T follicular helper cell (primary cell): Measurements from ENCODE around the gene SYTL1.
A peak's percentile ranks its signal among the peaks of the same experiment; 100 is the strongest.

Experiments
- DNase-seq: peaks from one replicate; pipeline ENCODE4 v3.0.0-alpha.2; 2020; ENCODE audit warnings: low read depth

Gene SYTL1

DNA sequence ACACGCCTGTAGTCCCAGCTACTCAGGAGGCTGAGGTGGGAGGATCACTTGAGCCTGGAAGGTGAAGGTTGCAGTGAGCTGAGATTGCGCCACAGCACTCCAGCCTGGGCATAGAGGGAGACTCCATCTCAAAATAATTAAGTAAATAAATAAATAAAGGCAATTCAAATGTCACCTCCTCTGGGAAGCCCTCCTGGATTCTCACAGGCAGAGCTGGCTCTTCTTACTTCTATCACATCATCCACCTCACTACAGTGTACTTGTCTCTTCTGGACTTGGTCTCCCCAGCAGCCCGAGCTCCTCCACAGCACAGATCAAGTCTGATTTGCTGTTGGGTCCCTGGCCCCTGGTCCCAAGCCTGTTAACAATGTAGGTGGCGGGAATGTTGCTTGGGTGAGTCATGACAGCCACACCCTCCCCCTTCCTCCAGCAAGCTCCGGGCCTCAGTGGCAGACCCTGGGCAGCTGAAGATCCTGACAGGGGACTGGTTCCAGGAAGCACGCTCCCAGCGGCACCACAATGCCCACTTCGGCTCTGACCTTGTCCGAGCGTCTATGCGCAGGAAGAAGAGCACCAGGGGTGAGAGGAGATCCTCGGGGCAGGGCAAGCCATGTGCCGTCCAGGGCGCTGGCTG is 5.3 kb downstream of the SYTL1 start:
- DNase-seq = no peak

DNA sequence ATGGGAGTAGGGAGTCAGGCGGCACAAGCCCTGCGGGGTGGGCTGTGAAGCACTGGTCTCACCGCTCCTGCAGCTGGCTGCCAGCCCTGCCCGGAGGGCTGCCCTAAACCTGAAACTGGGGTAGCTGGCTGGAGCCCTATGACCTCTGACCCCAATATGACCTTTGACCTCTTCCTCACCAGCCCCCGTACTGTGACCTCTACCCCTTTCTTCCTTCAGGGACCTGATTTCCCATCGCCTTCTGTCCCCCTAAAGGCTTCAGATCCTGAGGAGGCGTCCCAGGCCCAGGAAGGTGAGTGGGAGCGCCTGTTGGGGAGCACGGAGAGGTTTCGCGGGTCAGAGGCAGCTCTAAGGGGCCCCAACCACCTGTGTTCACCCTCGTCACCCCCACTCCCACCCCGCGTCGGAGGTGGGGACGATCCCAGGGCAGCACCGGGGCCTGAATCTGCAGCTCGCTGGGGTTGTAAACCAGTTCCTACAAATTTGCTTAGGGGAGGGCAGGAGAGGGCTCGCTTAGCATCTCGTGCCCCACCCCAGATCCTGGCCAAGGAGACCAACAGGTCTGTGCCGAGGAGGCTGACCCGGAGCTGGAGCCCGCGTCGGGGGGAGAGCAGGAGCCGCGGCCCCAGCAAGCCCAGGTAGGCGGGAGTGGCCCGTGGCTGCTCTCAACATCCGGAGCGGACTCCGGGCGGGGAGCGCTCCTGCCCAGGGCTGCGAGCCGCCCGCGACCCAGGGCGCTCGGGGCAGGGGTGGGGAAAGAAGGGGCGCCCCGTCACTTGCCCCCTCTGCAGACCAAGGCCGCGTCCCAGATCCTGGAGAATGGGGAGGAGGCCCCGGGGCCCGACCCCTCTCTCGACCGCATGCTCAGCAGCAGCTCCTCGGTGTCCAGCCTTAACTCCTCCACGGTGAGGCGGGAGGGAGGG is 7.3 kb downstream of the SYTL1 start:
- DNase-seq = no peak

DNA sequence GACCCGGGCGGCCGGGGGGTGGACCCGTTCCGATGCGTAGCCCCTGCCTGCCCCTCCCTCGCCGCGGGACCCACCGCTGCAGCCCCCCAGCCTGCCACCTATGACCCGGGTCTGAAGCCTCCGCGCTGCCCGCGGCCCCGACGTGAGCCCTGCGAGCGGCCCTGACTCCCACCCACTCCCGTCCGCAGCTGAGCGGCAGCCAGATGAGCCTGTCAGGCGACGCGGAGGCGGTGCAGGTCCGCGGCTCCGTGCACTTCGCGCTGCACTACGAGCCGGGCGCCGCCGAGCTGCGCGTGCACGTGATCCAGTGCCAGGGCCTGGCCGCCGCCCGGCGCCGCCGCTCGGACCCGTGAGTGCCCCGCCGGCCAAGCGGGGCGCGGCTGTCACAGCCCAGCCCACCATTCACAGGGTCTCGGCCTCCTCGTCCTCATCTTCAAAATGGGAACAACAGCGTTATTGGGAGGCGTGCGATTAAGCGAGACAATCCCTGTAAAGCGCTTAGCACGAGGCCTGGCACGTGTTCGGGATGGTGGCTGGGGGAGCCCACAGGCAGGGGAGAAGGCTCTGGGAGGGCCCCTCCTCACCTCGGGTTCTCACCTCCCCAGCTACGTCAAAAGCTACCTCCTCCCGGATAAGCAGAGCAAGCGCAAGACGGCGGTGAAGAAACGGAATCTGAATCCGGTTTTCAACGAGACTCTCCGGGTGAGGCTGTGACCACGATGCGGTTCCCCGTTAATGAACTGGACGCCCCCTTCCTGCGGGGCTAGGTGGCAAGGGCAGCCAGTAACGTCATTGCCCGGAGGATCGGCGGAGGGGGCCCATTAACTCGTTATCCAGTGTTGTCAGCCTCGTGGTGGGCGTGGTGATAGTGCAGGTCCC is 8.2 kb downstream of the SYTL1 start:
- DNase-seq = no peak

DNA sequence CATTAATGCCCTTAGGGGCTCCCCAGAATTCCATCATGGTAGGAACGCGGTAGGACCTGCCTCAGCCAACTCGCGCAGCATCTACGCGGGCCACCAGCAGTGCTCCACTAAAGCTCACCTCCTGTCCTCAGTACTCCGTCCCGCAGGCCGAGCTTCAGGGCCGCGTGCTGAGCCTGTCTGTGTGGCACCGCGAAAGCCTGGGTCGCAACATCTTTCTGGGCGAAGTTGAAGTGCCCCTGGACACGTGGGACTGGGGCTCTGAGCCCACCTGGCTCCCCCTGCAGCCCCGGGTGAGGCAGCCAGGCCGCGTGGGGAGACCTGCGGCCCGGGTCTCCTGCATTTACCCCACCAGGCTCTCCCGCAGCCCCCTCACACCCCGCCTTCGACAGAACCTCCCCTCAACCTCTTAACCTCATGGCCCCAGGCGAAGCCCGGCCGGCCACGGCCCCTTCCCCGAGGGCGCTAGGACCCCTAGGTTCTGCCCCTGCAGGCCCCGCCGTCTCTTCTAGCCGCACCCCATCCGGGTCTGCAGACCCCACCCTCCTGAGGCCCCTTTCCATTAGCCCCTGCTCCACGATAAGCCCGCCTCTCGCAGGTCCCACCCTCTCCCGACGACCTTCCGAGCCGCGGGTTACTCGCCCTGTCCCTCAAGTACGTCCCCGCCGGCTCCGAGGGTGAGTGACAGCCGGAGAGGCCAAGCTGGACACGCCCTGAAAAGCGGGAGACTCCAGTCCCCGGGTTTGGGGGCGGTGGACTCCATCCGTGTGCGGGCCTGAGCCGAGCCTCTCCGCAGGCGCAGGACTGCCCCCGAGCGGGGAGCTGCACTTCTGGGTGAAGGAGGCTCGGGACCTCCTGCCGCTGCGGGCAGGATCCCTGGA is 9.1 kb downstream of the SYTL1 start:
- no peak for DNase-seq

DNA sequence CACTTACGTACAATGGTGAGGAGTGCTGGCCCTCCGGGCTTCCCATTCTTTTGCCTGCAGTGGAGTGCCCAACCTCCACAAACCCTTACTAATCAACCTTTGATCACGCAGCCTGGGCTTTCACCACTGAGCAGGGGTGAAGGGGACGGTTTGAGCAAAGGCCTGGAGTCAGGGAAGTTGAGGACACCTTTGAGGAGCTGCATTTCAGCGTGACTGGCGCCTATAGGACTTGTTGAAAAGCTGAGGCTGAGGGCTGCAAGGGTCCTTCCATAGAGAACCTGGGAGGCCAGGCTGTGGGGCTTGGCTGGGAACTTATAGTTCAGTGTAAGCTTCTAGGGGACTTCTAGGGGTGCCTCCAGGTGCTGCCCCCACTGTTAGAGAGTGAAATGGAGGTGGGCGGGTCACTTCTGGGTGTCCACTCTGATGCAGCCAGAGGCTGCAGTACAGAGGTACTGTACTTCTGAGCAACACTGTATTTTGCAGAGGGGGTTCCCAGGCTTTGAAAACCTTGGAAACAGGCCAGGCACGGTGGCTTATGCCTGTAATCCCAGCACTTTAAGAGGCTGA is 9.8 kb downstream of the SYTL1 start:
- no peak for DNase-seq

DNA sequence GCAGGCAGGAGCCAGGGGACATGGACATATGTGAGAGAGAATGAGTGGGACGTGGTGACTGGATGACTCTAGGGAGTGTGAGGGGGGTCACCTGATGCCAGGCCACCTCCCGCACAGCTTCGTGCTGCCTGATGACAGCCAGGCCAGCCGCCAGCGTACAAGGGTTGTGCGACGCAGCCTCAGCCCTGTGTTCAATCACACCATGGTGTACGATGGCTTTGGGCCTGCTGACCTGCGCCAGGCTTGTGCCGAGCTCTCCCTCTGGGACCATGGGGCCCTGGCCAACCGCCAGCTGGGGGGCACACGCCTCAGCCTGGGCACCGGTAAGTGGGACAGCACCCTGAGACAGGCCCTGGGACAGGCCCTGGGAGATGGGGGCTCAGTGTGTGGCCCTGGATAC is 11.3 kb downstream of the SYTL1 start:
- DNase-seq = no peak

DNA sequence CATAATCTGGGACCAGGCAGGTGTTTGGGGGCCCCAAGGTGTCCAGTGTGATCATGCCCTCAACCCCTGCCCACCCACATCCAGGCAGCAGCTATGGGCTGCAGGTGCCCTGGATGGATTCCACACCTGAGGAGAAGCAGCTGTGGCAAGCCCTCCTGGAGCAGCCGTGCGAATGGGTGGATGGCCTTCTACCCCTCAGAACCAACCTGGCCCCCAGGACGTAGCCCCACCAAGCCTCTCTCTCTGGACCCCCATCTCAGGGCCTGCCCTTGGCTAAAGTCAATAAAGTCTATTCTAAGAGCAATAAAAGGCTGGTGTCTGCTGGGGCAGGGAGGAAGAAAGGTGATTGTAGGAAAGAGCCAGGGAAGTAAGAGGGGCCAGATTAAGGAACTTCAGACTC is 11.8 kb downstream of the SYTL1 start:
- DNase-seq = no peak

DNA sequence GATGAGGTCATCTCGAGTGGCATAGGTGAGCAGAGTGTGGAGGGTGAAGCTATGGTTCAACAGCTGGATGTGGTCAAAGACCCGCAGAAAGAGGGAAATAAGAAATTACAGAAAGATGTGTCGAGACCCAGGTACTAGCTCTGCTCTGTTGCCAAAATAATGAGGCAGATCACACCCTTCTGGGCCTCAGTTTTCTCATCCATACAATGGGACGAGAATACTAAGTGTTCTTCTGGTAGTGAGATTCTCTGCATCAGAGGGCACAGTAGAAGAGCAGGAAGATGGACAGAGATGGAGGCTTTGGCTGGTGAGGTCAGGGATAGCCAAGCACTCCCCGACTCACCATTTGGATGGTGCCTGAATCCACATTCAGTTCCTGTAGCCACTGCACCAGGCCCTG is 13.9 kb downstream of the SYTL1 start:
- no peak for DNase-seq

DNA sequence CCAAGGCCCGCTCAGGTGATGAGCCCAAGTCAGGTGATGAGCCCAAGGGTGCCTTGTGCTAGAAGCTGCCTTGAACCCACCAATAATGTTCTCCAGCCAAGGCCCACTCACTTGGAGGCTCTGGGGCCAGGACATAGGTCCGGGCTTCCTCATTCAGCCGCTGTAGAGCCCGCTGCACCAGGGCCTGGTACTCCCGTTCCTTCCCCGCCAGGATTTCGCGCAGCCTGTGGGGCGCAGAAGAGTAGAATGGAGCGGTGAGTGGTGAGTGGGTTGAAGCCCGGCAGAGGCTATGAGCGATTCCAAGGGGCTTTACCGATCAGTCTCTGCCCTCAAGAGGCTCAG is 14.4 kb downstream of the SYTL1 start:
- no peak for DNase-seq

DNA sequence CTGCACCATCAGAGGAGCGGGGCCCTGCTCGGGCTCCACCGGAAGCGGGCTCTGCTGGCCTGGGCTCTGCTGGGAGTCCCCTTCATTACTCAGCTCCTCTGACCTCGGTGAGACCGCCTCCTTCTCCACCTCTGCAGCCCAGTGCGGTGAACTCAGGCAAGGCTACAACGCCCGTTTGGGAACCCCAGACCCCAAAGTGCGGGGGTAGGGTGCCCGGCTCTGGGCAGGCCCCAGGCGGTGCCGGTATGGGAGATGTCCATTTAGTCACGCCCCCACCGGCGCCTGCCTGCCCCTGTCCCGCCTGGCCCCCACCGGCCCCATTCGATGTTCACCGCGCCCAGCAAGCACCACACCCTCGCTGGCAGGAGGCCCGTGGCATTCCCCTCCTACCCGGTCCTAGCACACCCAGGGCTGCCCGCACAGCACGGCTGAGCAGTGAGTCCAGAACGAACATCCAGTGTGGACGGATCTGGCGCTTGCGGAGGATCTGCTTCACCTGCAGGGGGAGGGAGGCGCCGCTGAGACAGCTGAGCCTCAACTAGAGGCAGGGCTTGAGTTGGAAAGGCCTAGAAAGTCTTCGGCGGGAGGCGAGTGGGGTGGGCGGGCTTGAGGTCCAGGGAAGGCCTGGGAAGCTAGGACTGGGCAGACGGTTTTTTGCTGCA is 14.9 kb downstream of the SYTL1 start:
- no peak for DNase-seq

DNA sequence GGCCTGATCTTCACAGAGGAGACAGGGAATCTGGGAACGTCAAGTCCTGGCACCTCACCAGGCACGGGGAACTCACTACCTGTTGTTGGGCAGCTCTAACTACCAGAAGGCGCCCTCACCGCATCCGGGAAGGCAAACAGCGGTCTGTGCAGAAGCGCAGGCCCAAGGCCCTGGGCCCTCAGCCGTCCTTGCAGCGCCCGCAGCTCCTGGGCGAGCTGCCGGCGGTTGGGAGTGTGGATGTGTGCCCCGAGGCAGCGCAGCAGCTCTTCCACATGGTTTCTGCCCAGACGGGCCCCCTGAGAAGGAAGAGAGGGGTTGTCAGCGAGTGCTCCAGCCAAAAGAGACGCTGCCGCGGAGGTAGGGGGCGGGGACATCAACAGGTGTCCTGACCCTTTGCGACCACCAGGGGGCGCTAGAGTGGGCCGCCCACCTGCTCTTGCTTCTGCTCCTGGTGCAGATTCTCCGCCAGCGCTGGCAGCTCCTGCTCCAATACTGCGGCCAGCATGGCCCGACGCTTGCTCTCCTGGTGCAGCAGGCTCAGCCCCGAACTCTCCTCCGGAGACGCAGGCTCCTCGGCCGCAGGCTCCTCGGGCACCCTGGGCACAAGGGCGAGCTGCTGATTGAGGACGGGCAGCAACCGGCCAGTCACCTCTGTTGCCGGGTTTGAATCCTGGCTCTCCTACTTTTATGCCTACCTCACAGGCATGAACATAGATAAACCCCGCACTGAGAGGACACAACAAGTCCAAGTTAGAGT is 15.6 kb downstream of the SYTL1 start:
- peak; percentile 67 for DNase-seq

DNA sequence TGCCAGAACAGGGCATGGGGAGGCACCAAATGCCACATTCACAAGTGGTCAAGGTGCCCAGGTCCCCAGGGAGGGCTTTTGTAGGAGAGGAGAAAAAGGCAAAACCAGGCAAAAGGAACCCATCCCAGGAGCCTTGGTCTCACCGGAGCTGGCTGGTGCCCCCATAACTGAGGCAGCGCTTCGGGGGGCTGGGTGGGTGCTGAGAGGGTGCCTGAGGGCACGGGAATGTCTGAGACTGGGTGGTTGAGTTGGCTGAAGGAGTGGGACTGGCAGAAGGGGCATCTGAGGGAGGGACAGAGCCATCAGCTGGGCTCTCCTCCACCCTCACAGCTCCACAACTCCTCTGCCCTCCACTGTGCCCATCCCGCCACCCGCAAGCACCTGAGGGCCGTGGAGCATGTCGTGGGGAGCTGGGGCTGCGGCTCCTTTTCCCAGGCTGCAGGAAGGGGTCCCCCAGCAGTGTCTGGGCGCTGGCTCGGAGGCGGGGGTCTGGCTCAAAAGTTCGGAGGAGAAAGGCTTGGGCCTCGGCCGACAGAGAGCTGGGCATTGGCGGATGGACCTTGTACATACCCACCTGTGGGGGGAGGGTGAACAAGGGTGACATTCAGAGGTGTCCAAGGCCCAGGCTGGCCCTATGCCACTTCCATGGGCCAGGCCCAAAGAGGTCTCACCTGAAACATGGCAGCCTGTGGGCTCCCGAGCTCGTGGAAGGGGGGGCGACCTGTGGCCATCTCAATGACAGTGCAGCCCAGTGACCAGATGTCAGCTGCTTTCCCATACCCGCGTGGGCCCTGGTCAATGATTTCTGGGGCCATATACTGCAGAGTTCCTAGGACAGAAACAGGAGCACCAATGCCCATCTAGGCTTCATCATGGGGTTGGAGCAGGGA is 16.5 kb downstream of the SYTL1 start:
- no peak for DNase-seq

DNA sequence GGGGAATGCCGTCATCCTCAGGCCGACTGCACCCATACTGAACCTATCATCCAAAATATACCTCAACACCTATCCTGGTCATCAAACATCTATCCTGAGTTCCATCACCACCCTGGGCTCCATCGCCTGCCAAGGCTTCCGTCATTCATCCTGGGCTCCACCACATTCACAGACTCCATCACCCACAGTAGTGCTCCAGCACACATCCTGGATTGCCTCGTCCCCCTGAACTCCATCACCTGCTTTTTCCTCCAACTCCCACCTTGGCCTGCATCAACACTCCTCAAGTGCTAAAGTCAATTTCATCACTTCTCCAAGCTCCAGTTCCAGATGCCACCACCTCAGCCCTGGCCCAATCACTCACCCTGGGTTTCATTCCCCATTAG is 17.1 kb downstream of the SYTL1 start:
- DNase-seq = no peak

DNA sequence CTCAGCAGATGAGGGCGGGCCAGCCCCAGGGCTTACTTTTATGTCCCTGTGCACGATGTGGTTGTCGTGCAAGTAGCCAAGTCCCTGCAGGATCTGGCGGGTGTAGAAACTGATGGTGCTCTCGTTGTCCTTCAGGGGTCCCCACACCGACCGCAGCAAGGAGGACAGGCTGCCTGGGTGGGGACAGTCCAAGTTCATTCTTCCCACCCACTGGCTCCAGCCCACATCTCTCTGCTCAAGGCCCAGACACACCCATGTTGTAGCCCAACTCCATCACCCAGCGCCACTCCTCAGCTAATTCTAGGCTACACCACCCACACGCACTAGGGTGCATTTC is 18.0 kb downstream of the SYTL1 start:
- DNase-seq = no peak

DNA sequence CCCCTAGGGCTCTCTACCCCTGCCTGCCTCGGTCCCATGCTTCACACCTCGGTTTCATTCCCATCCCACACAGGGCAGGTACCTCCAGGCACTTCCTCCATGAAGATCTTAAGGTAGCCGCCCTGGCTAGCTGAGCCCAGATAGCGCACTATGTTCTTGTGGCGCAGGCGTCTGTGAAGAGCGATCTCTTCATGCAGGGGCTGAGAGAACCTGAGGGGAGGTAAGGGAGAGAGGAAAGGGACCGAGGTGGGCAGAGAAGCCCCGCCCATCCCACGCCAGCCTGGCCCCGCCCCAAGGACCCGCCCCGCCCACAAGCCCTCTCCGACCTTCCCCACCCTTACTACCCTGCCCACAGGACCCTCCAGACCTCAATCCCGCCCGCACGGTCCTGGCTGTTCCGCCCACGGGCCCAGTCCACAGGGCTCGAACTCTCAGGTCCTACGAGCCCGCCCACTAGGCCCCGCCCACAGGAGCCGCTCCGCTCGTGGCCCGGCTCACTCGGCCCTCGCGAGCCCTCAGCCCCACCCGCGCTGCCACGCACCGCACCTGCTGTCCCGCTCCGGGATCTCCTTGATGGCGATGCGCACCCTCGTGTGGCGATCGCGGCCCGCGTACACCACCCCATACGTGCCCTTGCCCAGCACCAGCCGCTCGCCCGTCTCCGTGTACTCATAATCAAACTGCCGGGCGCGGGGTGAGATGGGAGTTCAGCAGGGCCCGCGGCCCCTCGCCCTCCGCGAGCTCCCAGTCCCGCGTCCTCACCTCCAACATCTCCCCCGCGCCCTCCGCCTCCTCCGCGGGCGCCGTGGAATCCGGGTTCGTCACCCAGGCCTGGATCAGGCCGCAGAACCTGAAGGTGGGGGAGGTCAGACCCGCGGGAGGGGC is 18.6 kb downstream of the SYTL1 start:
- DNase-seq = no peak

DNA sequence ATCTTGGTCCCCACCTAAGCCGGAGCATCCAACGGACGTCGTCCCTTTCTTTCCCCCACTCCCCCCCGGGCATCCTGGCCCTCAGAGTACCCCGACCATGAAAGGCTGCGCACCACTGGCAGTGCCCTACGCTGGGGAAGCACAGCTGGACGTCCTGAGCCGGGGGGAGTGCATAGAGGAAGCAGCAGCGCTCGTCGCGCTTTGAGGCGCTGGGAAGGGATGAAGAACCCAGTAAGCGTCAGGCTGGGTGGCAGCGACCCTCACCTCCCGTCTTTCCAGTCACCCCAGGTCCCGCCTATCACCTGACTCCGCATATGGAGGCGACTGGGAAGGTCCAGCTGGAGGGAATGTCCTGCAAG is 19.2 kb downstream of the SYTL1 start:
- no peak for DNase-seq

DNA sequence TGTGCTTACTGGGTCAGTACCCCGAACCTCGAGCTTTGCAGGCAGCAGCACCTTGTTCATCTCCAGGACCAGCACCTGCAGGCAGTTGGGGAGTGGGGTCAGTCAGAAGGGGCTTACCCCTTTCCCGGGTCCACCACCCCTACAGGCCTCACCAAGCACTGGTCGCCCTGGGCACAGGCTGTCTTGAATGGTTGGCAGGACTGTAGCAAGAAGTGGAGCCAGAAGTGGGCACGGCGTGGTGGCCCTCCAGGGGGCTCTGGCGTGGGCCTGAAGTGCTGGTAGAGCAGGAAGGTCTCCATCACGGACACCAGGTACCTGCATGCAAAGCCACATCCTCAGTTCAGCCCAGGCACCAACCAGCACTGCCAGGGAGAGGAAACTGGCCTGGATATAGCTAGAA is 19.7 kb downstream of the SYTL1 start:
- no peak for DNase-seq
